ENCODE results near the gene UNC119.

UNC119 gene

DNA sequence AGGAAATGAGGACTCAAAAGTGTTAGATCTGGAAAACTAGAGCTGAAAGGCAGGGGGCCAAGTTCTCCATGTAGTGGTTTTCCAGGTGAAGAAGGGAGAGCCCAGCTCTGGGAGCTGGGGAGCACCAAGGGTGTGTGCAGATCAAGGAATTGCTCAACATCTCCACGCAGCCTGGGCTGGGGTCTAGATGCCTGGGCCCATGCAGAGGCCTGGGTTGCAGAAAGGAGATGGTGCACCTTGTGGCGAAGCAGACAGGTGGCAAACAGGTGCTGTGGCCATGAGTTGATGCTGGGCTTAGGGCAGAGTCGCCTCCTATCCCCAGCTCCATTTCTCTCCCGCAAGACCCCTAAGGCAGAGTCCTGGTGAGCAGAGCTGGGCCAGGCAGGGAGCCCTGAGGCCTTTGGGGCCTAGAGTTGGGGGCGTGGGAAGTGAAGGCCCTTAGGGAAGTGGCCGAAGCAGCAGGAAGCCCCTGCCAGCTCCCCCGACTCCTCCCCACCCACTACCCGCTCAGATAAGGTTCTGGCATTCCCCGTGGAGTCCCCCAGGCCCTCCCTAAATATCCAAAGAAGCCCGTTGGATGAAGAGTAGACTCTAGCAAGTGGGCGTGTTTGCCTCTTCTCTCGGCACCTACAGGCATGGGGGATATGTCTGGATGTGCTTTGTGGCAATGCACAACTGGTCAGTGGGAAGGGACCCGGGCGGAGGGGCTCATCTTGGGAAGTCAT, 45.5 kb downstream of the UNC119 start:
- Histone ChIP-seq H4K8ac (ENCODE audit: low read depth, low read length) (no peak overlapping the region), H3K4me2 (ENCODE audit: insufficient read depth, low read length, poor library complexity, severe bottlenecking) (no peak overlapping the region), H3K27me3 (ENCODE audit: control insufficient read depth in 3 of 3, insufficient read depth in 3 of 3, low read depth in 1 of 3, low read length in 3 of 3) (peaks cover 0 to 64% (median 2%) of the 10 kb centered on the region in 3 experiments), H3K79me1 (ENCODE audit: low read depth, low read length) (peaks cover 3% of the 10 kb centered on the region), H3K27ac (replicated peaks; ENCODE audit: low read length) (no peak overlapping the region), H3K4me1 (ENCODE audit: control insufficient read depth in 2 of 2, insufficient read depth in 1 of 2, low read depth in 1 of 2, low read length in 2 of 2) (peaks cover 0 to 7% of the 10 kb centered on the region in 2 donors), H4K91ac (ENCODE audit: low read depth, low read length, poor library complexity) (no peak overlapping the region), H3K4me3 (ENCODE audit: low read length in 2 of 2) (no peak overlapping the region), H3K14ac (ENCODE audit: low read length) (no peak overlapping the region), H3K4ac (ENCODE audit: low read length) (peak overlapping the region; percentile 66), H3K36me3 (replicated peaks in 1 of 2; ENCODE audit: control insufficient read depth in 2 of 2, insufficient read depth in 2 of 2, low read length in 2 of 2) (no peaks in the 10 kb centered on the region), H2BK5ac (ENCODE audit: low read length) (peak overlapping the region; percentile 43), H3K9me3 (replicated peaks in 1 of 2; ENCODE audit: control insufficient read depth in 2 of 2, insufficient read depth in 1 of 2, low read depth in 1 of 2, low read length in 2 of 2) (no peaks in the 10 kb centered on the region), H2BK120ac (ENCODE audit: low read depth, low read length) (peak overlapping the region; percentile 67), H3K9ac (ENCODE audit: low read depth, low read length, poor library complexity) (peak overlapping the region; percentile 12), H2BK15ac (ENCODE audit: low read length) (peak overlapping the region; percentile 76), H2AK5ac (ENCODE audit: low read depth, low read length) (peak overlapping the region; percentile 61), H2BK12ac (ENCODE audit: low read length) (no peak overlapping the region), H2AFZ (ENCODE audit: low read length) (no peak overlapping the region), H3K23ac (ENCODE audit: low read depth, low read length, poor library complexity) (no peak overlapping the region), H3K18ac (ENCODE audit: low read length) (peak overlapping the region; percentile 84)
- no CpG with 5 or more reads among the region's 14 CpGs for WGBS, 2 donors (ENCODE audit: extremely low coverage in 2 of 2, insufficient read length in 2 of 2, insufficient replicate concordance in 1 of 2)
- DNase-seq (ENCODE audit: low spot score): no peak

GRCh38 chr17:28505986-28506665, 46.3 kb downstream of the UNC119 start, which contains the start of gene FOXN1:
Gene FOXN1, plus strand, starts transcription at chr17:28506348. Its CDS starts 17,622 bp downstream, at chr17:28523970.
- Histone ChIP-seq H3K23ac (ENCODE audit: low read depth, low read length, poor library complexity) (peak within 1 kb of the TSS; percentile 29), H3K4ac (ENCODE audit: low read length) (peak within 1 kb of the TSS; percentile 66), H4K91ac (ENCODE audit: low read depth, low read length, poor library complexity) (no peak within 1 kb of the TSS), H3K9ac (ENCODE audit: low read depth, low read length, poor library complexity) (peak within 1 kb of the TSS; percentile 12), H2BK120ac (ENCODE audit: low read depth, low read length) (no peak within 1 kb of the TSS), H2BK5ac (ENCODE audit: low read length) (peak within 1 kb of the TSS; percentile 43), H3K9me3 (replicated peaks in 1 of 2; ENCODE audit: control insufficient read depth in 2 of 2, insufficient read depth in 1 of 2, low read depth in 1 of 2, low read length in 2 of 2) (no peaks in the 10 kb centered on the region), H4K8ac (ENCODE audit: low read depth, low read length) (no peak within 1 kb of the TSS), H3K79me1 (ENCODE audit: low read depth, low read length) (peaks cover 3% of the 10 kb centered on the region), H3K14ac (ENCODE audit: low read length) (no peak within 1 kb of the TSS), H2AFZ (ENCODE audit: low read length) (no peak within 1 kb of the TSS), H3K36me3 (replicated peaks in 1 of 2; ENCODE audit: control insufficient read depth in 2 of 2, insufficient read depth in 2 of 2, low read length in 2 of 2) (no peaks in the 10 kb centered on the region), H2BK15ac (ENCODE audit: low read length) (peak within 1 kb of the TSS; percentile 76), H2BK12ac (ENCODE audit: low read length) (no peak within 1 kb of the TSS), H3K4me1 (ENCODE audit: control insufficient read depth in 2 of 2, insufficient read depth in 1 of 2, low read depth in 1 of 2, low read length in 2 of 2) (peaks cover 0 to 7% of the 10 kb centered on the region in 2 donors), H3K4me3 (ENCODE audit: low read length in 2 of 2) (no peak within 1 kb of the TSS), H3K27me3 (ENCODE audit: control insufficient read depth in 3 of 3, insufficient read depth in 3 of 3, low read depth in 1 of 3, low read length in 3 of 3) (peaks cover 0 to 63% (median 2%) of the 10 kb centered on the region in 3 experiments), H3K27ac (replicated peaks; ENCODE audit: low read length) (no peak within 1 kb of the TSS), H3K4me2 (ENCODE audit: insufficient read depth, low read length, poor library complexity, severe bottlenecking) (no peak within 1 kb of the TSS), H3K18ac (ENCODE audit: low read length) (peak within 1 kb of the TSS; percentile 79), H2AK5ac (ENCODE audit: low read depth, low read length) (peak within 1 kb of the TSS; percentile 61)
- no CpG with 5 or more reads among the region's 28 CpGs for WGBS, 2 donors (ENCODE audit: extremely low coverage in 2 of 2, insufficient read length in 2 of 2, insufficient replicate concordance in 1 of 2)
- no peak for DNase-seq (ENCODE audit: low spot score)

GRCh38 chr17:28503420-28503819, 49.0 kb downstream of the UNC119 start:
- Histone ChIP-seq H3K27ac (replicated peaks; ENCODE audit: low read length) (no peak overlapping the region), H2BK120ac (ENCODE audit: low read depth, low read length) (no peak overlapping the region), H3K4me3 (ENCODE audit: low read length in 2 of 2) (no peak overlapping the region), H2AFZ (ENCODE audit: low read length) (no peak overlapping the region), H3K36me3 (replicated peaks in 1 of 2; ENCODE audit: control insufficient read depth in 2 of 2, insufficient read depth in 2 of 2, low read length in 2 of 2) (no peaks in the 10 kb centered on the region), H3K4ac (ENCODE audit: low read length) (no peak overlapping the region), H3K23ac (ENCODE audit: low read depth, low read length, poor library complexity) (no peak overlapping the region), H3K79me1 (ENCODE audit: low read depth, low read length) (no peaks in the 10 kb centered on the region), H3K27me3 (ENCODE audit: control insufficient read depth in 3 of 3, insufficient read depth in 3 of 3, low read depth in 1 of 3, low read length in 3 of 3) (peaks cover 0 to 57% (median 0%) of the 10 kb centered on the region in 3 experiments), H4K8ac (ENCODE audit: low read depth, low read length) (no peak overlapping the region), H3K9ac (ENCODE audit: low read depth, low read length, poor library complexity) (no peak overlapping the region), H3K4me2 (ENCODE audit: insufficient read depth, low read length, poor library complexity, severe bottlenecking) (no peak overlapping the region), H2AK5ac (ENCODE audit: low read depth, low read length) (no peak overlapping the region), H3K14ac (ENCODE audit: low read length) (no peak overlapping the region), H4K91ac (ENCODE audit: low read depth, low read length, poor library complexity) (no peak overlapping the region), H3K18ac (ENCODE audit: low read length) (no peak overlapping the region), H2BK5ac (ENCODE audit: low read length) (no peak overlapping the region), H3K9me3 (replicated peaks in 1 of 2; ENCODE audit: control insufficient read depth in 2 of 2, insufficient read depth in 1 of 2, low read depth in 1 of 2, low read length in 2 of 2) (no peaks in the 10 kb centered on the region), H3K4me1 (ENCODE audit: control insufficient read depth in 2 of 2, insufficient read depth in 1 of 2, low read depth in 1 of 2, low read length in 2 of 2) (peaks cover 0 to 11% of the 10 kb centered on the region in 2 donors), H2BK12ac (ENCODE audit: low read length) (no peak overlapping the region), H2BK15ac (ENCODE audit: low read length) (no peak overlapping the region)
- no peak for DNase-seq (ENCODE audit: low spot score)
- WGBS, 2 donors (ENCODE audit: extremely low coverage in 2 of 2, insufficient read length in 2 of 2, insufficient replicate concordance in 1 of 2): no CpG with 5 or more reads among the region's 3 CpGs
